ENCODE results near the gene MPIG6B.

DNA sequence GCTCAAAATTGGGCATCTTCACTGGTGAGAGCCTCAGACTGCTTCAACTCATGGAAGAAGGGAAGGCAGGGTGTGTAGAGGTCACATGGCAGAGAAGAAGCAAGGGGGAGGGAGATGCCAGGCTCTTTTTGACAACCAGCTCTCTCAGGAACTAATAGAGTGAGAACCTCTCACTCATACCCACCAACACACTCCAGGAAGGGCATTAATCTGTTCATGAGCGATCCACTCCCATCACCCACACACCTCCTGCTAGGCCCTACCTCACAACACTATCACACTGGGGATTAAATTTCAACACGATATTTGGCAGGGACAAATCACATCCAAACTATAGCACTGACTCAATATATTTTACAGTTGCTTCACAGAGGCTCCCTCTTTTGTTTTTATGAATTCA lies 18.6 kb downstream of the MPIG6B start:
- TF ChIP-seq, protein P1, sequence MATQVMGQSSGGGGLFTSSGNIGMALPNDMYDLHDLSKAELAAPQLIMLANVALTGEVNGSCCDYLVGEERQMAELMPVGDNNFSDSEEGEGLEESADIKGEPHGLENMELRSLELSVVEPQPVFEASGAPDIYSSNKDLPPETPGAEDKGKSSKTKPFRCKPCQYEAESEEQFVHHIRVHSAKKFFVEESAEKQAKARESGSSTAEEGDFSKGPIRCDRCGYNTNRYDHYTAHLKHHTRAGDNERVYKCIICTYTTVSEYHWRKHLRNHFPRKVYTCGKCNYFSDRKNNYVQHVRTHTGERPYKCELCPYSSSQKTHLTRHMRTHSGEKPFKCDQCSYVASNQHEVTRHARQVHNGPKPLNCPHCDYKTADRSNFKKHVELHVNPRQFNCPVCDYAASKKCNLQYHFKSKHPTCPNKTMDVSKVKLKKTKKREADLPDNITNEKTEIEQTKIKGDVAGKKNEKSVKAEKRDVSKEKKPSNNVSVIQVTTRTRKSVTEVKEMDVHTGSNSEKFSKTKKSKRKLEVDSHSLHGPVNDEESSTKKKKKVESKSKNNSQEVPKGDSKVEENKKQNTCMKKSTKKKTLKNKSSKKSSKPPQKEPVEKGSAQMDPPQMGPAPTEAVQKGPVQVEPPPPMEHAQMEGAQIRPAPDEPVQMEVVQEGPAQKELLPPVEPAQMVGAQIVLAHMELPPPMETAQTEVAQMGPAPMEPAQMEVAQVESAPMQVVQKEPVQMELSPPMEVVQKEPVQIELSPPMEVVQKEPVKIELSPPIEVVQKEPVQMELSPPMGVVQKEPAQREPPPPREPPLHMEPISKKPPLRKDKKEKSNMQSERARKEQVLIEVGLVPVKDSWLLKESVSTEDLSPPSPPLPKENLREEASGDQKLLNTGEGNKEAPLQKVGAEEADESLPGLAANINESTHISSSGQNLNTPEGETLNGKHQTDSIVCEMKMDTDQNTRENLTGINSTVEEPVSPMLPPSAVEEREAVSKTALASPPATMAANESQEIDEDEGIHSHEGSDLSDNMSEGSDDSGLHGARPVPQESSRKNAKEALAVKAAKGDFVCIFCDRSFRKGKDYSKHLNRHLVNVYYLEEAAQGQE (IDR thresholded peaks at IDR 0.05; ENCODE audit: low read depth), result no peak
- TF ChIP-seq FOXM1 (IDR thresholded peaks at IDR 0.05; ENCODE audit: borderline replicate concordance, low read depth), result no peak
